Inferior parietal cortex (tissue), 1 donor: ENCODE data around the gene PTPN7.
A peak's percentile ranks its signal among the peaks of the same experiment; 100 is the strongest.
"Not testable (repeated sequence)": the region's sequence is repeated elsewhere in the genome, so short reads cannot be mapped to it uniquely, and the experiment has no call there.

Experiments
- DNase-seq: peaks from one replicate; pipeline ENCODE4 v3.0.0-alpha.2; 2016; ENCODE audit errors: extremely low spot score

The PTPN7 gene

GRCh38 chr1:202167054-202167453, 6.7 kb upstream of the PTPN7 start:
- not testable (repeated sequence) for DNase-seq

DNA sequence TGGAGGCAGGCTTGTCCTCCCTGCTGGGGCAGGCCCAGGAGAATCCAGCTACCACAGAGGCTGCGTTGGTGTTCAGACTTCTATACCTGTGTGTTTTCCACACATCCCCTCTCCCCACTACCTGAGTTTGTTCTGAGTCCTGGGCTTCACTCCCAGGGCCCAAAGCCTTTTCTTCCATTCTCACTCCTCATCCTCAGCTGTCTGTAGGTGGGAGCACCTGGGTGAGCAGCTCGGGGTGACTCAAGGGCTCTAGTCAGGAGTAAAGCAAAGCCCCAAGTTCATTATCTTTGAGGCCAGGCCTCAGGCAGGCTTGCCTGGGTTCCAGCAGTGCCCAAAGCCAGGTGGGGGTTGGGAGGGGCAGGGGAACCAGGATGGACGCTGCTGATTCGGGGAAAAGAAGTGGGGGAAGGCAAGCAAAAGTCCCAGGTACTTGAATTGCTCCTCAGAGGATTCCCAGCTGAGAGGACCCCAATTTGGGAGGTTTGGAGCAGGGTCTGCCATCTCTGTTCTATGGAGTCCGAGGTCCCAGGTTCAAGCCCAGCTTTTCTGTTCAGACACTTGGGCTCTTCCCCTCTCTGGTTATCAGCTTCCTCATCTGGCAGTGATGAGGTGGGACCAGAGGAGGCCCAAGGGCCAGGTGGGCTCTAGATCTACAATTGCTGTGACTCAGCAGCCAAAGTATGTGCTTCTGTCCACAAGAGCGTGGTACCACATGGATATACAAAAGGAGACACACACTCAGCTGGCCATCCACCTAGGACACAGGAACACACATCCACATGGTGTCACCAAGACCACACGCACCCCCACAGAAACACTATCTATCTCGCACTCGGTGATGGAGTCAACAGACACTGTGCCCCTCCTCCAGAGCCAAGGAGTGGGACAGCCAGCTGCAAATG, 5.8 kb upstream of the PTPN7 start:
- no peak for DNase-seq

- no peak for DNase-seq
These were observed 5.0 kb upstream of the PTPN7 start for GRCh38 chr1:202165267-202165941.

DNA sequence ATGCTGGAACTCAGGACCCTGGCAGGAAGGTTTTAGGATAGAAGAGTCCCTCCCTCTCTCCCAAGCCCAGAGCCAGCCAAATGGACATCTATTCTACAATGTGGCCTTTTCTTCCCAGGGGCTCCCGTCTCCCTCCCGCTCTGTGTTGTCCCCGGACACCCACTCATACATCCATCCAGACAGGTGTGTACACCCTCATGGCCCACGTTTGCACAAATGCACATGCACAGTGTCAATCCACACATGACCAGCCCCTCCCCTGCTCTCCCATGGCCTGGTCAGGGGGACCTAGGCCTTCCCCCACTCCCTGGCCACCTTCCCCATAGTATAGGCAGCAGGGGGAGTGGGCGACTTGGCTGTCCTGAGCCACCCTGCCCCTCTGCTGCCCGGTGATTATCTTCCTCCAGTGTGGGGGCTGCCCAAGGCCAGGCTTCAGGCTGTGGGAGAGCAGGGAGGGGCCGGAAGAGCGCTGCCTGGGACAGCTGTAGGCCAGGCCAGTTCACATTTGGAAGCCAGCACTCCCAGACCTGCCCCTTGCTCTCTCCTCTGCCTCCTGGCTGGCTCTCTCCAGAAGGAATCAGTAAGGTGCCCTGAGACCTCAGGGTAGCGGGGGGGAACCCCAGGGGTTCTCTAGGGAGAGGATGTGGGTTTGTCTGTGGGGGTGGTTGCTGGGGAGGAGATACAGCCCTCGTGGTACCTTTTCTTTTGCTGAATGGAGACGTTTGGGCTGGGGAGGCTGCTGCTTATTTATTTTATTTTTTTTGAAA, 4.1 kb upstream of the PTPN7 start:
- no peak for DNase-seq

- DNase-seq: no peak
These were observed 3.2 kb upstream of the PTPN7 start for GRCh38 chr1:202163281-202164270.

- DNase-seq: no peak
These were observed 2.2 kb upstream of the PTPN7 start for GRCh38 chr1:202162418-202163280.

- DNase-seq: no peak
These were observed 1.6 kb upstream of the PTPN7 start for GRCh38 chr1:202162047-202162417.

DNA sequence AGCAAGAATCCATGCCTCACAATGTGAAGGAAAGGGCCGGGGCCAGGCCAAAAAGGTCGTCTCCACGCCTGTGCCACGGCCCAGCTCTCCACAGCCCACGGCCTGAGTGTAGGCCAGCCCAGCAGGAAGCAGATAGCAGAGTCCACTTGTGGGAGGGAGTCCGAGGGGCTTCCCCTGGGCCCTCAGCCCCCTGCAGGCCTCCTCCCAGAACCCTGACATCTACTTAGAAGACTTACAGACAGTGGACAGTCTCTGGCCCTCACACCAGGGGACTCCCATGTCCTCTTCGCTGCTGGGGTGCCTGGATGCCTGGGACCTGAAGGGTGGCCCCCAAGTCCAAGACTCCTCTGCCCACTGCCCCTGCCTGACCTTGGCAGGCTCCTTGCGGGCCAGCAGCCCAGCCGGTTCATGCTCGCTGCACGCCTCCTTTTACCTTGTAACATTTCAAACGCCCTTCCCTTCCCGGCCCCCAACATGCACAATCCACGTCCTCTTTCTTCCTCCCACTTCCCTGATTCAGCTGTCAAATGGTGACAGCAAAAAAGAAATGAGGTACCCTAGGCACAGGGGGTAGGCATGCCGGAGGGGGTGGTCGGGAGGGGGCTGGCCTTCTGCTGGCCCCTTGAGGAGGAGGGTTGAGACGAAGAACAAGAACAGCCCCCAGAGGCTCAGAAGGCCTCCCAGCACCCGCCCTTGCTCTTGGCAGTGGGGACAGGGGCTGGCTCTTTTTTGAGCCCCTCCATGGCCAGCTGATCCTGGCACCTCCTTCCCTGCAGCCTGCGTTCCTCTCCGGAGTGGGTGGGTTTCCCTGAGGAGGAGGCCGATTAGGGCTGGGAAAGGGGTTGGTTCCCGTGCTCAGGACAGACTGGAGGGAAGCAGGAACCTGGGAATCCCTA, 997 bp upstream of the PTPN7 start:
- no peak for DNase-seq

DNA sequence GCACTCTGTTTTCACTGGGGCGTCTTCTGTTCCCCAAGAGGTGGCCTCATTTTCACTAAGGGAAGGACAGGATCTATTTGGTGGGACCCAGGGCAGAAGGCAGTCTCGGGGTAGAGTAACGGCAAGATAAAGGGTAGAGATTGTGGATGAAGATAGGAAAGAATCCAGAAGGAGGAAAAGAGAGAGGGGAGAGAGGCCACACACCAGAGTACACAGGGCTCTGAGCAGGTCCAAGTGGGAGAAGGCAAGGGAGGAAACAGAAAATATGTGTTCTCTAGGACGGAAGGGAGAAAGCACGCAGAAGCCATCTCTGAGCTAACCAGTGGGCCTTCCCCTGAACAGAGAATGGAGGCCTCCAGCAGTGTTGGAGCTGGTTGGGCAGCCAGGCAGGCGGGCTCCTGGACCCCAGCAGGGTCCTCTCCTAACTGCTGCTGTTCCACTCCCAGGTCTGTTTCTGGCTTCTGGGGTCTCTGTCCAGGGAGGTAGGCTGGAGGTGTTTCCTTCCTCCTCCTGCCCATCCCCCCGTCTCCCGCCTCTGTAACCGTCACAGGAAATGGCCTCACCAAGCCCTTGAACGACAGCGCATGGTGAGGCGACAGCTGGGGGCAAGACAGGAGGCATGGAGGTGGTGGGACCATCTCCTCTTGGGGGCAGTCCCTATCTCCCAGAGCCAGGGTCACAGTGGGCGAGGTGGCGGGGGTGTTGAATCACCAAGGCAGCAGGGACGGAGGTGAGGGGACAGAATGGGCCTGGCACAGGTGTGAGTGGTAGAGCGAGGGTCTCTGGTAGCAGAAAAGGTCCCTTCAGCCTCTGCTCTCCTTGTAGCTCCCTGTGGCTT, 649 bp downstream of the PTPN7 start:
- DNase-seq: no peak

DNA sequence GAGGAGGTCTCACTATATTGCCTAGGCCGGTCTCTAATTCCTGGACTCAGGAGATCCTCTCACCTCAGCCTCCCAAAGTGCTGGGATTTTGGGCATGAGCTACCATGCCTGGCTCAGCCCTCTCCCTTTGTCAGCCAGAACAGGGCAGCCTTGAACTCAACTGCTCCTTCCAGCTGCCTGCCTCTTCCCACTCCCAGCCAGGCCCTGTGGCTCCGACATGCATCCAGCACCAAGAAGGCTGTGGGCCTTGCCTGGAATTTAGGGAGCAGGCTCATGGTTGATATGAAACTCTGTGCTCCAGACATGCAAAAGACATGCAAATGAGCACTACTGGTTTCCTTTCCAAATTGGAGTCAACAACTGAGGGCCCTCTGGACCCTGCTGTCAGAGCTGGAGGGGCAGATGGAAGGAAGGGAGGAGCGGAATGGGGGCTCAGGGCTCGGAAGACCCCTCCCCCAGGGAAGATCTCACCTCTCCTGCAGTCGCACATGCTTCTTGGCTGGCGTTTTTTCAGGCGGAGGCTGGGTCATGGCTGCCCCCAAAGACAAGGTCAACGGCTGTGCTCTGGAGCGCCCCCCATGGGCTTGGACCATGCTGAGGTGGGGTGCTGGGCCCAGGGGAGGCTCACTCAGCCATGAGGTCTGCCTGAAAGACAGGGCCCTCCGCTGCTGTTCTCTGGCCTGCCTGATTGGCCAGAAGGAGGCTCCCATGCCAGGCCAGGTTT, 1.4 kb downstream of the PTPN7 start:
- DNase-seq: no peak

DNA sequence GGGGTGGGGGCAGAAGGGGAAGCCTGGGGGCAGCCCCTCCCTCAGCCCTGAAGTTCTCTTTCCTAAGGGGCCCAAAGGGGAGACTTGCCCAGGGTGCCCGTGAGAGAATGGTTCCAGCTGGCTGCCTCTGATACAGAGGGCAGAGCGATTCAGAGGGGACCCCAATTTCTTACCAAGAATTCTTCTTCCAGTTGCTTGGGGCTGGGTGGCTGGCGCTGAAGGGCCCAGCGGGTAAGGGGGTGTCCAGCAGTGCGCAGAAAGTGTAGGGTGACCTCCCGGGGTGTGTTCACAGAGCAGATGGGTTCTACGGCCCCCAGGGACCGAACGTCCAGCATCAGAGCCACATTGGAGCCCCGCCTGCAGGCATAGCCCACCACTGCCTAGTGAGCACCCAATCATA, 2.5 kb downstream of the PTPN7 start:
- no peak for DNase-seq

GRCh38 chr1:202156590-202156989, 3.8 kb downstream of the PTPN7 start:
- DNase-seq: no peak

DNA sequence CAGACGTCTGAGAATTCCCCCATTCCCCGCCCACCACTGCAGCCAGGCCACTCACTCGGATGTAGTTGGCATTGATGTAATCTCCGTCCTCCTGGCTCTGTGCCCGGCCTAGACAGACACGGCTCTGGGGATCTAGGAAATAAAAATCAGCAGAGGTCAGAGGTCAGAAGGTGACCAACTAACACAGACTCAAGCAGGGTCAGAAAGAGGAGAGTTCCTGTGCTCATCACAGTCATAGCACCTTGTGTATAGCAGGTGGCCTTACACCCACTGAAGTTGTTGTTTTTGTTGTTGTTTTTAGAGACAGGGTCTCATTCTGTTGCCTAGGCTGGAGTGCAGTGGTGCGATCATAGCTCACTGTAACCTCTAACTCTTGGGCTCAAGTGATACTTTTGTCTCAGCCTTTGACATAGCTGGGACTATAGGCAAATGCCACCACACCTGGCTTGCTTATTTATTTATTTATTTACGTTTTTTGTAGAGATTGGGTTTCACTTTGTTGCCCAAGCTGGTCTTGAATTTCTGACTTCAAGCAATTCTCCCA, 4.9 kb downstream of the PTPN7 start:
- no peak for DNase-seq

DNA sequence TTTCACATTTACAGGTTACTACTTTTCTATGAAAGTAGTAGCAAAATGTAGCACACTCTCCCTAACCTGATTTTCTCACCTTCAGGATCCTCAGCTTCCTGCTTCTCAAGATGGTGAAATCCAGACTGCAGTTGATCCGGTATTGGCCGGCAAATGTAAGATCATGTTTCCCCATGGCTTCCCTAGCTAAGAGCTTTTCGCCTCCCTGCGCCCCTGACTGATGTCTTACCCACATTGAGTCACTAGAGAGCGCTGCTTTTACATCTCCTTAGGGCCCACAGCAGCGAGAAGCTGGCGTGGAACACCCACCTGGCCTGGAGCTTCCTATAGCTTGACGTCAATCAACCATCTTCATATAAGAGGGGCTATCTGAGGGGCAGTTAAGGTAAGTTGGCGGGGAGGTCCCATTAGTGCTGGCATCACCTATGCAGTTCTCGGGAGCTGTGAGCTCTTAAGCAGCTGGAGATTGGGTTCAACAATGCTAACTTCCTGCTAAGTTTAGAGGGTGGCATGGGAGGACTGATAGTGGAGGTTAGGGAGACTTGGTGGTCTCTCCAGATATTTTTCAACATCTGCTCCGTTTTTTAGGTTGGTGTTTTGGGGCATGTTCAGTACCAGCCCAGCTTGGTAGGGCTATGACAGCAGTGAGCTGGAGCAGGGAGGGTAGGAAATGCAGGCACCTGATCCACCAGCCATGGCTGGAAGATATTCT, 5.5 kb downstream of the PTPN7 start:
- DNase-seq: peak; percentile 63

GRCh38 chr1:202154148-202154765, 6.1 kb downstream of the PTPN7 start:
- DNase-seq: no peak

GRCh38 chr1:202153284-202153683, 7.1 kb downstream of the PTPN7 start:
- DNase-seq: no peak
